SU-DHL-6 (cell line): ENCODE measurements around the gene C6orf89.

Source experiments
- EZH2phosphoT487 ChIP-seq: fragments of 200-600 bp; sonication (generic), shearing (Covaris generic); conservative IDR thresholded peaks from 2 replicates; pipeline ENCODE4 v1.6.1; 2018; ENCODE audit warnings: mild to moderate bottlenecking, antibody characterized with exemption, low read length, moderate library complexity, mixed read lengths
- TF ChIP-seq, protein P1 (sequence below): fragments of 200-600 bp; sonication (generic); IDR thresholded peaks from one replicate; pipeline ENCODE4 v1.5.1; 2017; ENCODE audit warnings: antibody characterized with exemption, mild to moderate bottlenecking, low read length, moderate library complexity; ENCODE audit not compliant: insufficient read depth, poor library complexity, severe bottlenecking

DNA sequence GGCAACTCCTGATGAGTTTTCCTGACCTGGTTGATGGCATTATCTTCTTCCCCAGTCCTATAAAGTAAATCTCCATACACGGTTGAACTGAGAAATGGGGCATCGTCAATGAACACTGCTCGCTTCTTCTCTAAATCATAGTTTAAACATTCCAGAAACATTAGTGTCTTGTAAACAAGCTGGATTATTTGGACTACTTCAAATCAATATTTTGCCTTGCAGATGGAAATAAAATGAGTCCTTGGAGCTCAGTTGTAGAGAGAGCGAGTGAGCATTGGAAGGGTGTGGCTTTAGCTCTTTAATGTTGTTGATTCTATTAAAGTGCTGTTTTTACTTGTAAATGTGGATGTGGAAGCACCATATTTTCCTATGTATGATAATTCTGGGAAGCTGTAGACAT is 18.4 kb downstream of the C6orf89 start:
- TF ChIP-seq, protein P1, sequence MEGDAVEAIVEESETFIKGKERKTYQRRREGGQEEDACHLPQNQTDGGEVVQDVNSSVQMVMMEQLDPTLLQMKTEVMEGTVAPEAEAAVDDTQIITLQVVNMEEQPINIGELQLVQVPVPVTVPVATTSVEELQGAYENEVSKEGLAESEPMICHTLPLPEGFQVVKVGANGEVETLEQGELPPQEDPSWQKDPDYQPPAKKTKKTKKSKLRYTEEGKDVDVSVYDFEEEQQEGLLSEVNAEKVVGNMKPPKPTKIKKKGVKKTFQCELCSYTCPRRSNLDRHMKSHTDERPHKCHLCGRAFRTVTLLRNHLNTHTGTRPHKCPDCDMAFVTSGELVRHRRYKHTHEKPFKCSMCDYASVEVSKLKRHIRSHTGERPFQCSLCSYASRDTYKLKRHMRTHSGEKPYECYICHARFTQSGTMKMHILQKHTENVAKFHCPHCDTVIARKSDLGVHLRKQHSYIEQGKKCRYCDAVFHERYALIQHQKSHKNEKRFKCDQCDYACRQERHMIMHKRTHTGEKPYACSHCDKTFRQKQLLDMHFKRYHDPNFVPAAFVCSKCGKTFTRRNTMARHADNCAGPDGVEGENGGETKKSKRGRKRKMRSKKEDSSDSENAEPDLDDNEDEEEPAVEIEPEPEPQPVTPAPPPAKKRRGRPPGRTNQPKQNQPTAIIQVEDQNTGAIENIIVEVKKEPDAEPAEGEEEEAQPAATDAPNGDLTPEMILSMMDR, result no peak
- TF ChIP-seq EZH2phosphoT487, result no peak
